CD14-positive monocyte (primary cell): ENCODE data around the gene RPL19. TPM values are rescaled to one million over a fixed set of nuclear protein-coding genes. Genes with fewer than 3 reads are reported as not detected.

Experiments used
- DNase-seq, 3 donors: peaks; one replicate each; pipeline ENCODE4 v3.0.0-alpha.2; 2011 to 2022
- H2AFZ ChIP-seq: 2 replicates; pipeline ENCODE4 v1.6.0; 2012; ENCODE audit warnings: mild to moderate bottlenecking, low read depth, low read length, inconsistent platforms; ENCODE audit not compliant: insufficient read depth, poor library complexity, severe bottlenecking
- H3K27ac ChIP-seq, 2 donors: 1 replicate in 1 of 2; 2 replicates in 1 of 2; pipeline ENCODE4 v1.5.1; 2012 to 2013; ENCODE audit warnings: low read length in 2 of 2, control low read depth in 1 of 2, inconsistent platforms in 1 of 2, low read depth in 1 of 2, mild to moderate bottlenecking in 1 of 2
- H3K27me3 ChIP-seq, 2 donors: one replicate each; pipeline versions ENCODE4 v1.6.0 to v1.6.1; 2011 to 2013; ENCODE audit warnings: low read length in 2 of 2; ENCODE audit not compliant: control insufficient read depth in 2 of 2, insufficient read depth in 2 of 2
- H3K36me3 ChIP-seq, 2 donors: replicated peaks in 1 of 2; 1 replicate in 1 of 2; 2 replicates in 1 of 2; pipeline versions ENCODE4 v1.5.1 to v1.6.1; 2012 to 2013; ENCODE audit warnings: low read length in 2 of 2, control low read depth in 1 of 2, inconsistent platforms in 1 of 2, mild to moderate bottlenecking in 1 of 2; ENCODE audit not compliant: insufficient read depth in 2 of 2, control insufficient read depth in 1 of 2
- H3K4me1 ChIP-seq, 2 donors: 1 replicate in 1 of 2; 2 replicates in 1 of 2; pipeline versions ENCODE4 v1.5.1 to v1.6.1; 2012 to 2013; ENCODE audit warnings: low read length in 2 of 2, control low read depth in 1 of 2, inconsistent platforms in 1 of 2, mild to moderate bottlenecking in 1 of 2, moderate library complexity in 1 of 2; ENCODE audit not compliant: insufficient read depth in 2 of 2, control insufficient read depth in 1 of 2
- H3K4me2 ChIP-seq: replicated peaks from 2 replicates; pipeline ENCODE3; 2012; ENCODE audit warnings: low read length, moderate library complexity, mild to moderate bottlenecking; ENCODE audit not compliant: poor library complexity, severe bottlenecking; ENCODE audit errors: extremely low read depth
- H3K4me3 ChIP-seq, 3 experiments: fragments of 200-600 bp in 1 of 3; sonication (generic) in 1 of 3; replicated peaks in 1 of 3; 1 replicate in 2 of 3; 2 replicates in 1 of 3; pipeline ENCODE4 v1.5.1; 2011 to 2013; ENCODE audit warnings: low read length in 3 of 3, mild to moderate bottlenecking in 3 of 3, control low read depth in 2 of 3, low read depth in 2 of 3, inconsistent platforms in 1 of 3, moderate library complexity in 1 of 3
- H3K79me2 ChIP-seq: 2 replicates; pipeline ENCODE4 v1.6.0; 2012; ENCODE audit warnings: mild to moderate bottlenecking, control low read depth, inconsistent platforms, low read length, moderate library complexity; ENCODE audit not compliant: insufficient read depth
- H3K9ac ChIP-seq: 2 replicates; pipeline ENCODE4 v1.6.0; 2017; ENCODE audit warnings: low read length, mild to moderate bottlenecking; ENCODE audit not compliant: insufficient read depth, poor library complexity, severe bottlenecking
- H3K9me3 ChIP-seq, 2 donors: replicated peaks in 1 of 2; 1 replicate in 1 of 2; 2 replicates in 1 of 2; pipeline versions ENCODE4 v1.5.1 to v1.6.1; 2012 to 2013; ENCODE audit warnings: low read length in 2 of 2, control low read depth in 1 of 2; ENCODE audit not compliant: control insufficient read depth in 1 of 2, insufficient read depth in 1 of 2
- H4K20me1 ChIP-seq: 2 replicates; pipeline ENCODE4 v1.6.0; 2012; ENCODE audit warnings: mild to moderate bottlenecking, low read length, control low read depth, moderate library complexity; ENCODE audit not compliant: insufficient read depth
- H3K27ac Mint-ChIP-seq, 7 donors: one replicate each; pipeline ENCODE4 v1.8.0; 2020; ENCODE audit warnings: mild to moderate bottlenecking in 7 of 7, mixed read lengths in 7 of 7, moderate library complexity in 6 of 7, inconsistent platforms in 2 of 7
- H3K27me3 Mint-ChIP-seq, 3 donors: one replicate each; pipeline ENCODE4 v1.8.0; 2021 to 2022; ENCODE audit warnings: low read depth in 3 of 3, mild to moderate bottlenecking in 3 of 3, mixed read lengths in 3 of 3, moderate library complexity in 3 of 3, inconsistent platforms in 1 of 3
- H3K36me3 Mint-ChIP-seq, 2 donors: one replicate each; pipeline ENCODE4 v1.8.0; 2020; ENCODE audit warnings: mixed read lengths in 2 of 2, inconsistent platforms in 1 of 2, mild to moderate bottlenecking in 1 of 2
- H3K4me1 Mint-ChIP-seq: one replicate; pipeline ENCODE4 v1.8.0; 2020; ENCODE audit warnings: mild to moderate bottlenecking, mixed read lengths
- H3K4me3 Mint-ChIP-seq, 2 donors: one replicate each; pipeline ENCODE4 v1.8.0; 2020; ENCODE audit warnings: mild to moderate bottlenecking in 2 of 2, mixed read lengths in 2 of 2, moderate library complexity in 1 of 2
- H3K9me3 Mint-ChIP-seq, 7 donors: one replicate each; pipeline ENCODE4 v1.8.0; 2020 to 2022; ENCODE audit warnings: mixed read lengths in 7 of 7, mild to moderate bottlenecking in 6 of 7, moderate library complexity in 6 of 7, inconsistent platforms in 2 of 7
- WGBS: methylation state at CpG from one replicate; pipeline ENCODE4 v1.1.5; 2013; ENCODE audit warnings: missing lambda C conversion rate; ENCODE audit not compliant: insufficient coverage; 5-methylcytosine and 5-hydroxymethylcytosine counted together
- intact Hi-C, 2 donors: fragments of 100-400 bp; cut with micrococcal nuclease; formaldehyde crosslinking; loops; one replicate each; pipeline versions ENCODE4 v1.15.0 to v1.15.1; 2023
- polyA plus RNA-seq, 3 donors: library from polyadenylated mRNA; depleted of rRNA in 1 of 3; unstranded in 2 of 3; stranded (reverse) in 1 of 3; fragments of 300-500 nt in 2 of 3; fragments of >200 nt in 1 of 3; fragmentation: Illumina TruSeq in 2 of 3; gene quantifications; 1 replicate in 2 of 3; 2 replicates in 1 of 3; pipeline ENCODE4 v1.2.3, GENCODE V29; 2012 to 2021
- TF ChIP-seq, protein P1 (sequence below): fragments of 200-600 bp; IDR thresholded peaks from one replicate; pipeline ENCODE4 v1.8.0; 2022; ENCODE audit warnings: antibody characterized with exemption, mild to moderate bottlenecking

Gene RPL19
- polyA plus RNA-seq, 3 donors = 1,069 to 1,809 (median 1,232) TPM

DNA sequence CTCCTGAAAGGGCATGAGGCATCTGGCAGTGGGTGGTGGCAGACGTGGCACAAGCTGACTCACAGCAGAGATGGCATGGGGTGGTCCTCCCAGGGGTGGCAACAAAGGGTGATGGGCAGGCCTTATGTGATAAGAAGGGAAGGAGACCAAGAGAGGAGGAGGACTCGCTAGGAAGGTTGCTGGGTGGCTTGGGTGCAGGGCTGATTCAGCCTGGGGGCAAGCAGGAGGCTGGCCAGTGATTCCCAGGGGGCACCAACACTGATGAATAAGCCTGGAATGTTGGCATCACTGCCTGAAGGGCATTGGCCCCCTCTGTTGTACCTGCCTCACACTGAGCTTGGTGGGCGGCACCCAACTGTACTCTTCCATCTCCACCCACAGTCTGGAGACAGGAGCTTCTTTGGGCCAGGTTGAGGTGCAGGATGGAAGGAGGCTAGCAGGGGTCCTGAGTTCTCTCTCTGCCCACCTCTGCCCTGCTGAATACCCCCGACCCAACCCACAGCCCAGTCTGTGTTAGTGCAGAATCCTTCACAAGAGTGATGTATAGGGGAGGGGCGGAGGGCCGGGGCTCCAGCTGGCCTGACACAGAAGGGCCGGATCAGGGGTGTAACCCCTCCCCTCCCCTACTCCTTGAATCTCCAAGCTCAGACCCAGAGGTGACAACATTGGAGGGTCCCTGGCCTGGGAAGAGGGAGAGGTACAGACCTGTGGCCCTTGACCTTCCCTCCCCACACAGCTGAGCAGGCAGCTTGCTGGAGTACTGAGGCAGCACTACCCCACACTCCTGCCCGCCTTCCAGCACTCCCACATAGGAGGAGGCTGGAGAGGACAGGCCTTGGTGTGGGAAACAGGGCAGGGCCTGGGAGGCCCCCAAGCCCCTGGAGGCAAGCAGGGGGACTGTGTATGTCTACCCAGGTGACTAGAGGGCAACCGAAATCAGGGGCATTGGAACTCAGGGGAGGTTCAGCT is 23.1 kb downstream of the RPL19 start:
- H3K4me3 Mint-ChIP-seq = peak overlapping the region in 1 of 2 donors; percentile 74
- peaks cover 0 to 21% (median 7%) of the 10 kb centered on the region in 7 donors for H3K9me3 Mint-ChIP-seq
- Histone ChIP-seq H3K4me1 (peaks cover 10 to 16% of the 10 kb centered on the region in 2 donors), H3K4me3 (no peak overlapping the region), H3K4me2 (no peak overlapping the region), H3K36me3 (no peaks in the 10 kb centered on the region), H3K79me2 (no peaks in the 10 kb centered on the region), H2AFZ (no peak overlapping the region), H3K9me3 (peaks cover 0 to 6% of the 10 kb centered on the region in 2 donors), H3K27ac (no peak overlapping the region), H4K20me1 (no peaks in the 10 kb centered on the region), H3K9ac (no peak overlapping the region), H3K27me3 (peaks cover 21 to 72% of the 10 kb centered on the region in 2 donors)
- intact Hi-C loops = no loop called here
- no peak overlapping the region for H3K27ac Mint-ChIP-seq
- TF ChIP-seq, protein P1, sequence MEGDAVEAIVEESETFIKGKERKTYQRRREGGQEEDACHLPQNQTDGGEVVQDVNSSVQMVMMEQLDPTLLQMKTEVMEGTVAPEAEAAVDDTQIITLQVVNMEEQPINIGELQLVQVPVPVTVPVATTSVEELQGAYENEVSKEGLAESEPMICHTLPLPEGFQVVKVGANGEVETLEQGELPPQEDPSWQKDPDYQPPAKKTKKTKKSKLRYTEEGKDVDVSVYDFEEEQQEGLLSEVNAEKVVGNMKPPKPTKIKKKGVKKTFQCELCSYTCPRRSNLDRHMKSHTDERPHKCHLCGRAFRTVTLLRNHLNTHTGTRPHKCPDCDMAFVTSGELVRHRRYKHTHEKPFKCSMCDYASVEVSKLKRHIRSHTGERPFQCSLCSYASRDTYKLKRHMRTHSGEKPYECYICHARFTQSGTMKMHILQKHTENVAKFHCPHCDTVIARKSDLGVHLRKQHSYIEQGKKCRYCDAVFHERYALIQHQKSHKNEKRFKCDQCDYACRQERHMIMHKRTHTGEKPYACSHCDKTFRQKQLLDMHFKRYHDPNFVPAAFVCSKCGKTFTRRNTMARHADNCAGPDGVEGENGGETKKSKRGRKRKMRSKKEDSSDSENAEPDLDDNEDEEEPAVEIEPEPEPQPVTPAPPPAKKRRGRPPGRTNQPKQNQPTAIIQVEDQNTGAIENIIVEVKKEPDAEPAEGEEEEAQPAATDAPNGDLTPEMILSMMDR = no peak
- H3K27me3 Mint-ChIP-seq = peaks cover 58 to 81% (median 63%) of the 10 kb centered on the region in 3 donors
- H3K4me1 Mint-ChIP-seq = peaks cover 8% of the 10 kb centered on the region
- no peak for DNase-seq
- WGBS = 52% methylated on average over 2 of the region's 9 CpGs
- H3K36me3 Mint-ChIP-seq = peaks cover 3% of the 10 kb centered on the region in 2 donors

DNA sequence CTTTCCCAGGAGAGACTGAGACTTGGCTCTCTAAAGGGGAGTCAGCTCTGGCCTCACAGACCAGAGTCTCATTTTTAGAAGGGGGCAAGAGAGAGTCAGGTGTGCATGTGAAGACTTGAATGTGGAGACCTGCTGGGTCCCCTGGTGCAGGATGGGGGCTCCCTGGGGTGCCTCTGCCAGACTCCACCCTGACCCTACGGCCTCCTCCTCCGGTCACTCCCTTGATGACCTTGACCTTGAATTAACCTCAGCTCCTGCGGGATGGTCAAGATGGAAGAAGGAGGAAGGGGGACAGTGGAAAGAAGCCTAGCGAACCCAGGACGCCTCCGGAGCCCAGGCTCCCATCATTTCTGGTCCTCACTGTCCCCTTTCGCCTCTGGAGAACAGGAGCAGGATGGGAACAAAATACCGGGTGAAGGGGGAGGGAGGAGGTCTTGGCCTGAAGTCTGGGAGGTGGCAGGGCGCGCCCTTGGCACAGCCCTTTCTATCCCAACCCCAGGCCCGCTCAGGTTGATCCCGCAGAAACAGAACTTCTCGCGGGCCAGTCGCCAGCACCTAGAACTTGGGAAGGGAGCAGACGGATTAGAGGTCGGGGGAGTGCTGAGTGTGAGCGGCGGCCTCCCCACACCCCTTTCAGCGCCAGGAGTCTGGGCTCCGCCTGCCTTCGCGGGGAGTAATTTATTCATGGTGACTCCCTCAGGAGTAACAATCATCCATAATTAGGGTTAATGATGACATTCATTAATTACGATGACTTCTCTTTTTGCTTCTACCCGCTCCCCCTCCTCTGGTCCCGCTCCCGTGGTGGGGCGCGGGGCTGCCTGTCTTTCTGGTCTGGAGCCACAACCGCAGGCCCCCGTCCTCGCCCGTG is 24.1 kb downstream of the RPL19 start:
- Histone ChIP-seq H3K9me3 (peaks cover 0 to 6% of the 10 kb centered on the region in 2 donors), H3K27me3 (peaks cover 21 to 62% of the 10 kb centered on the region in 2 donors), H3K4me3 (no peak overlapping the region), H2AFZ (peak overlapping the region; percentile 41), H3K4me1 (peaks cover 10 to 16% of the 10 kb centered on the region in 2 donors), H3K36me3 (no peaks in the 10 kb centered on the region), H3K9ac (no peak overlapping the region), H4K20me1 (no peaks in the 10 kb centered on the region), H3K79me2 (no peaks in the 10 kb centered on the region), H3K27ac (no peak overlapping the region), H3K4me2 (peak overlapping the region; percentile 61)
- no peak for DNase-seq
- WGBS = 25% methylated on average over 15 of the region's 33 CpGs
- H3K4me3 Mint-ChIP-seq = peak overlapping the region in 1 of 2 donors; percentile 74
- TF ChIP-seq, protein P1 = no peak
- no peak overlapping the region for H3K27ac Mint-ChIP-seq
- peaks cover 56 to 78% (median 64%) of the 10 kb centered on the region in 3 donors for H3K27me3 Mint-ChIP-seq
- H3K4me1 Mint-ChIP-seq = peaks cover 8% of the 10 kb centered on the region
- peaks cover 0 to 23% (median 7%) of the 10 kb centered on the region in 7 donors for H3K9me3 Mint-ChIP-seq
- H3K36me3 Mint-ChIP-seq = peaks cover 3% of the 10 kb centered on the region in 2 donors
- intact Hi-C loops = no loop called here
